Activated effector memory CD4-positive, alpha-beta T cell treated with anti-CD3 and anti-CD28 coated beads, Interleukin-2, amount 50 U/mL, for 16 hours (primary cell): Measurements from ENCODE around the gene CTIF.

Source experiments
- DNase-seq: peaks from one replicate; pipeline ENCODE4 v3.0.0-alpha.2; 2020

The CTIF gene

DNA sequence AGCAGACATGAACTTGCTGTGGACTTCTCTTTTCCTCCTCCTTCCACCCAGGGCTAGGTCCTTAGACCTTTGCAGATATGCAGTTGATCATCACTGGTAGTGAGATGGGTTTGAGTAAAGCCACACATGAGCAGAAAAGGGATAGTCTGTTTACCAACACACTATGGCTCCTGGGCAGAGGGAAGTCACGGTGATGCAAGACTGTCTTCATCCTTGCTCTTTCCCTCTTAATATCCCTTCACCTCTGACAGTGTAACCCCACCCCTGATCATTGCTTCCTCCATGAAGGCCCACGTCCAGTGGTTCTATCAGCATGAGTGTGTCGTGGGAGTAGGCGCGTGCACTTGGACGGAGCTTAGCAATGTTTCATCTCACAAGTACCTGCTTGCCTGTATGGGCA is 223.2 kb downstream of the CTIF start:
- DNase-seq: no peak

DNA sequence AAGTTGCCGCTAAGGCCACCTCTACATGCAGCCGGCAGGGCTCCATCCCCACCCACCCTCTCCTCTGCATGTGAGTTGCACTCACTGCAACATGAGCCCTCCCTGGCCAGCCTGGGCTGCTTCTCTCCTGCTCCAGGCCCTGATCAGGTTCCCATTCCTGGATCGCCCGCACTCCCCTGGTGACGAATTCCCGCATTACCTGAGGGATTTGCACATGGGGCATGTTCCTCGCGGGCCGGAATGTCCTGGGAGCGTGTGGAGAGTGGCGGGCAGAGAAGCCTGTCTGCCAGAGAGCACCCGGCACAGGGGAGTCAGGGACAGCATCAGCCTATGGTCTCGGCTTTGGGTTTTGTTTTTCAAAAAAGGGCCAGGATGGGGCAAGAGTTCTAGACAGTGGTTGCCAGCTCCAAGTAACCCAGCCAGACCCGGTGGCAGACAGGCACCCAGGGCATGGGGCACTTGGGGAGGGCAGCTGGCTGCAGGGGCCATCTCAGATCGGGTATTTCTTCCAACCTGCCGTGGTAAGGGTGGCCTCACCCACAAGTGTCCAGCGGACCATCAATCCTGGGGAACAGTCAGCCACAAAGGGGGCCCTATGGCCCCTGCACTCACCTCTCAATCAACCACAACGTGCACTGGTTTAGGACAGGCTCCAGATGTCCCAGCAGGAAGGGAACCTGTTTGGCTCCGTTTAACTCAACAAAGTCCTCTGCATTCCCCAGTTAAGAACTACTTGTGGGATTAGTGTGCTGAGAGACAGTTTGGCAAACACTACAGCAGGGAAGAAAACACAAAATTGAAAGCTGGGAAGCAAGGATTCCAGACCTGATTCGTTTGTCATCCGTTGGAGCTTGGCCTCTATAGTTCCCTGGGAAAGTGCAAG is 224.2 kb downstream of the CTIF start:
- no peak for DNase-seq

DNA sequence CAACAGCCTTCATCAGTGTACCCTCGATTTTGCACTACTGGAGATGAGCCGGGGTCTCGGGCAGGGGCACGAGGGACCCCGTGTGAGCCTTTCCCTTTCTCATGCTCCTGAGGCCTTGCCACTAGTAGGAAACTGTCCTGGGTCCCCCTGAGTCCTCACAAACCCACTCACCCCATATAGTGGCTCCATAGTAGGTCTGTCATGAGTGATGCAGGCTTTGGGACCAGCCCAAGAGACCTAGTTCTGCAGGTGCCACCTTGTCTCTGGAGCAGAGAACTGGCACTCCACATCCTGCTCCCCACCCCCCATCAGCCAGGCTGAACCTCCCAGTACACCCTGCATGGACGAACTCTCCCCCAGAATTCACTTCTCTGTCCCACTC is 224.9 kb downstream of the CTIF start:
- DNase-seq: no peak

DNA sequence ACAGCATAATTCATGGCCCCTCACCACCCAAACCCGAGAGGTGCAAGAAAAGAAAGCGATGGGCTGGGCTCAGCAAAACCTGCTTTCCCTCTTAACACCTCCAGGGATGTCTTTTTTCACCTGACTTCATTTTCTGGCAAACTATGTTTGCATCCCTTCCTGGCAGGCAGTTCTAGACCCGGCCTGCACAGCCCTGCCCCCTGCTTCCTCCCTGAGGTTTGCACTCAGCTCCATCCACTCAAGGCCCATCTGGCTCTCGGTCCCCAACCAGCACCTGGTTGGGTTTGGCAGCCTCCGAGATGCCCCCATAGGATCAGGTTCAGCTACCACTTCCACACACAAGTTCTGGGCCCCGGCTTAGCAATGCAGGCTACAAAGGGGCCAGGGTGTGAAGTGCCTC is 226.2 kb downstream of the CTIF start:
- no peak for DNase-seq

DNA sequence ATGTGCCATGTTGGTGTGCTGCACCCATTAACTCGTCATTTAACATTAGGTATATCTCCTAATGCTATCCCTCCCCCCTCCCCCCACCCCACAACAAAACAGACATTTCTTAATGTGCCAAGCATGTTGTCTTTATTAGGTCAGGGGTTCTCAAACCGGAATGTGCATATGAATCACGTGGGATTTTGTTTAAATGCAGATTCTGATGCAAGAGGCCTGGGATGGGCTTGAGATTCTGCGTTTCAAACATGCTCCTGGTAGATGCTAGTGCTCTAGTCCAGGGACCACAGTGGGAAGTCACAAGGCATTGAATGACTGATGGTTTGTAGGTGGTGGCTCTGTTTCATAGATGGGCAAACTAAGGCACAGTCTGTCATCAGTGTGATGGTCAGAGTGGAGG is 227.2 kb downstream of the CTIF start:
- no peak for DNase-seq

DNA sequence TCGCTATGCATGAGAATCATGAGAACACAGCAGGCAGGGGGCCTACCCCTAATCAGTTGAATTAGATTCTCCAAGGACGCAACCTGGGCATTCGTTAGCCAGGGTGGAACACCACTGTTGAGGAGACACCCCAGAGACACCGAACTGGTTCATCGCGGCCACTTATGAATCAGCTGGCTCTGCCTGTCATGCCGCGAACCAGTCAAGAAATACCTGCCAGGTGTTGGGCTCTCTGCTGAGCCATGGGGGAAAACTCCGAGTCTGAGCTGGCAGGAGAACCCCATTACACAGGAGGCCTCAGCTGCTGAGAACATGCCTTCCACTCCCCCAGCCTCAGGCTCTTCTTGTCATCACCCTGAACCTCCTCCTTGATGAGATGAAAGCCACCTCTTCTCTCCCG is 227.7 kb downstream of the CTIF start:
- no peak for DNase-seq

DNA sequence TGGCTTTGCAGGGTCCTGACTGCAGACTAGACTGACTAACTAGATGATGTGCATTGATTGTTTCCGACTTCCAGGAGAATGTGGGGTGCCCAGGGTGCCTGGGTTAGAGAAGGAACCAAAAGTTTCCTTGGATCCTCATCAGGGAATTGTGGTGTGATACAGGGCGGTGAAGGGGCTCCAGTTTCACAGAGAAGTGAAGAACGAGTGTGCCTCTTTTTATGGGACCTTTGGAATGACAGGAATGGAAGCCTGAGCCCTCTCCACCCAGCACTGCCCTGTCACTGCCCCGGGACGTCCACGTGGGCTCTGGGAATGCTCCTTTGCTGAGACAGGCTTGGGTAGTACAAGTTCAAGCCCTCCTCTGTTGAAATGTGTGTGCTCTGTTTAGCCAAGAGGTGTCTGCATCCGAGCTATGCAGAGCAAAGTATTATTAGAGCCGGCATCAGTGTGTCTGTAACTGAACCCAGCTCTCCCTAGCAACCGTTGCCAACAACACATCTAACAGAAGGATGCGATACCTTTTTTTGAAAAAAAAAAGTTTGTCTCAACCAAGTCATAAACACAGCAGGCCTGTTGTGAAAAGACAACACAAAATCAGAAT is 228.4 kb downstream of the CTIF start:
- no peak for DNase-seq

DNA sequence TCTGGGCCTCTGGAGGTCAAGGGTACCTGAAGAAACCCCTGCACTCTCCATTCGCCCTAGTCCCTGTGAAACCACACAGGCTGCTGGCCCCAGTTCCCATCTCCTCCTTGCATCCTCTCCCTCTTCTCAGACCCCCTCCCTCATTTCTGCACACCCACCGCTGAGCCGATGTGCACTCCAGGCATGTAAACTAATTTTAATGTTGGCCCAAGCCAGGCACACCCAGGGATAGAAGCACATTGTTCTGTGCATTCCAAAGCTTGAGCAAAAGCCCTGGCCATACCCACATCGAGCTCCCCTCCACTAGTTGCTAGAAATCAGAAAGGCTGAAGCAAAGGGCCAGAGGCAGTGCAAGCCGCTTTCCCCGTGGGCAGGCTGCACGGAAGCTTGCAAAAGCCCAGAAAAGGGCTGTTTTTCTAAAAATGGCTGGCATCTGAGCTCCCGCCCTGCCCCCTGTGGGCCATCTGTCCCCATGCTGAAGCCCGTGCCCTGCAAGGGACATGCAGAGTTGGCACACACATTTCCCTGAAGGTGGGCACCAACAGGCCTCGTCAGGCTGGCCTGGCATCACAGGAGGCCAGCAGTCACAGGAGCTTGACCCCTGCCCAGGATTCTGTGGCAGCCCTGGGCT is 230.3 kb downstream of the CTIF start:
- DNase-seq: no peak

DNA sequence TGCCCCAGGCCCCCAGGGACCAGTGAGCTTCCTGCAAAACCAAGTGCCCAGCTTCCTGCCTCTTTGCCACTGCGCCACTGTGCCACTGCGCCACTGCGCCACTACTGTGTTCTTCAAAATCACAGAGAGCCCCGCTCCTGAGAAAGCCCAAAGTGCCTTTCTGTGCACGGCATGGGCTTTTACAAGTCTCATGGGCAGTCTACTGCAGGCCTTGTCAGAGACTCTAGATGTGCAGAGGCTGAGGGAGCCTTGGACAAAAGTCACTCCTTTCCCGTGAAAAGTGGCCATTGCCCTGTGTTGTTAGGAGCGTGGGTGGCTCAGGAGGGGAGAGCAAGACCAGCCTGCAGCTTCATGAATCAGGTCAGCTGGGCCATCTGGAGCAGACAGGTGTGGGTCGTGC is 231.4 kb downstream of the CTIF start:
- DNase-seq: no peak

DNA sequence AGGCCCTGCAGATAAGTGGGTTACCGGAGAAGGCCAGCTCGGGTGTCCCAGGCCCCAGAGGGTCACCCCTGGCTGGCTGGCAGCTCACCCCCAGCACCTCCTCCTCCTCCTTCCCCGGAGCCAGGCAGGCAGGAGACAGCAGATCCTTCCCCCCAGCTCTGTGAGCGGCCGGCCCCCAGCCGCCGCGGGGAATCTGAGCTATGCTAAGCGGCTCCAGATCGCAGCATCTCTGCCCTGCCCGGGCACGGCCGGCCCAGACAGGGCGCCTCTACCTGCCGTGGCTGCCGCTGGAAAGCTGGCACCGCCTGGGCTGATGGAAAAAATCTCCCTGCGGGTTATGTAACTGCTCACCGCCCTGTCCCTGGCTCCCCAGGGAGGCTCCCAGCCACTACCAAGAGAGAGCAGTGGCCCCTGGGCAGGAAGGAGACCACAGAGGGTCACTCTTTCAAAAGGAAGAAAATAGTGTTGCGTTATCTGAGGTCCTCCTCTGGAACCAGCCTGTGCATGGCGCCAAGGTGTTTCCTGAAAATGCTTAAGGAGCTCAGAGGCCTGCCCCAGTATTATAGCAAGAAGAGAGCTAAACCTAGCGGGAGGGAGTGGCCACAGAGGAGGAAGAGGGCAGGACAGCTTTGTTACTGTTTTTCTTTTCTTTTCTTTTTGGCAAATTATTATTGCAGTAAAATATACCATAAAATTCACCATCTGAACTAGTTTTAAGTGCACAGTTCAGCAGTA is 233.0 kb downstream of the CTIF start:
- no peak for DNase-seq

DNA sequence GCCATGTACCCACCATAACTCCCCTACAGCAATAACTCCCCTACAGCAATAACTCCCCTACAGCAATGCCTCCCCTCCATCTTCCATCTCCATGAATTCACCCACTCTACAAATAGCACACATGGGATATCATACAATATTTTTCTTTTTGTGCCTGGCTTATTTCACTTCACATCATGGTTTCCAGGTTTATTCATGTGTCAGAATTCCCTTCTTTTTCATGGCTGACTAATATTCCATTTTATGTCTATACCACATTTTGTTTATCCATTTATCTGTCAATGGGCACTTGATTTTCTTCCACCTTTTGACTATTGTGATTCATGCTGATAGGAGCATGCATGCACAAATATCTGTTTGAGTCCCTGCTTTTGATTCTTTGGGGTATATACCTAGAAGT is 233.6 kb downstream of the CTIF start:
- no peak for DNase-seq

DNA sequence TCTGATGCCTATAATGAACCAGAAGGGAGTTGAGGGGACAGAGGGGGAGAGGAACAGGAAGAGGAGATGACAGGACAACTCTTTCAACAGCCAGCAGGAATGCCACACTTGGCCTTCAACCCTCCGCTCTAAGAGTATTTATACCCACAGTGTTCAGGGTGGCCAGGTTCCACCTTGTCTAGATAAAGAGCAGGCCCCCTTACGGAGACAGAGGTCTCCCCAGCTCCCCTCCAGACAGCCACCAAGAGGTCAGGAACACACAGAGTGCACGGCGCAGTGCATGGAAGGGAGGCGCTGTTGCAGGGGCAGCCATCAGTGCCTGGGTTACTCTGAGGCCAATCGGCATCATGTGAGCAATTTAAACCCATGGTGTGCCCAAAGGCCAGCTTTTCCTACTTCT is 235.0 kb downstream of the CTIF start:
- DNase-seq: no peak

DNA sequence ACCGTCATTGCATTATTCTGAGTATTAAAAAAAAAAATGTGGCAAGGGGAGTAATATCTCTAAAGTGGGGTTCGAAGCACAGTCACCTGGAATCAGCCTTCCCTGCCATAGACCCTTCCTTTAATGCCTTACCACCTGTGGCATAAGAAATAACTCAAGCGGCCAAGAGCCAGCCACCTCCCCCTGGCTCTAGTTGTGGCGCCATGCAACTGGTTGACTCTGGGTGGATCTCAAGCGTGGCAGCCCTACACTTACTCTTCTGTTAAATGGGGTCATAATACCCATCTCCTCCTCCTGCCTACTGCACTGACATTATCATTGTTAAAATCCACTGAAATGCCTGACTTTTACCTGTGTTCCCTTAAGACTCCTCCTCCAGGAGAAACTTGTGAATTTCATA is 236.1 kb downstream of the CTIF start:
- no peak for DNase-seq

DNA sequence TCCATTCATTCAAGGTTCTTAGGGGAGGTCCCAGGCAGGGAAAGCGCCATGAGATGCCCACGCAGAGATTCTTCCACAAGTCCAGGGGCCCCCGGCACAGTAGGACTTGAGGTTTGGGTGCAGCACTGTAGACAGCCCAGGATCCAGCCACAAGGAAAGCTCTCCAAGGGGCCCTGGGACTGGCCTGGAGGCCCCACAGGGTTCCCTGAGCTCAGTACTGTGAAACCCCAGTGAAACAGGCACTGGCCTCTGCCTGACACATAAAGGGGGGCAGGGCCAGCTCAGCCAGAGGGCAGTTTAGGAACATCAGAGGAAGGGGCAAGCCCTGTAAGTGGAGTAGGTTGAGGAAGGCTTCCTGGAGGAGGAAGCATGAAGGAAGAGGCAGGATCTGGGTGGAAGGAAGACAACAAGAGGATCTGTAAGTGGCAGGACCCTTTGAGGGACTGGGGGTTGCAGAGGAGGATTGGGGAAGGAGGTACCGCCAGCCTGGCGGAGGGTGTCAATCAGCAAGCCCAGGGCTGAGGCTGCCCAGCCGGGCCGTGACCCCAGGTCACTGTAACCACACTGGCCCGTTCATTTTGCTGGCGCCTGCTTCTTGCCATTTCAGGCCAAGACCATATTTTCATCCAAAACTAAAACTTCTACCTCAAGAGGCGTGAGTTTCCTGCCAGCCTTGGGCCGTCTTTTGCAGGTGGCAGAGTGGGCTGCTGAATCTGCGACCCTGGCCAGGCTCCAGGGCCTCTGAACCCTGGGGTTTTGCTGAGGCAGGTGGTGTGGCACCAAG is 236.7 kb downstream of the CTIF start:
- no peak for DNase-seq

DNA sequence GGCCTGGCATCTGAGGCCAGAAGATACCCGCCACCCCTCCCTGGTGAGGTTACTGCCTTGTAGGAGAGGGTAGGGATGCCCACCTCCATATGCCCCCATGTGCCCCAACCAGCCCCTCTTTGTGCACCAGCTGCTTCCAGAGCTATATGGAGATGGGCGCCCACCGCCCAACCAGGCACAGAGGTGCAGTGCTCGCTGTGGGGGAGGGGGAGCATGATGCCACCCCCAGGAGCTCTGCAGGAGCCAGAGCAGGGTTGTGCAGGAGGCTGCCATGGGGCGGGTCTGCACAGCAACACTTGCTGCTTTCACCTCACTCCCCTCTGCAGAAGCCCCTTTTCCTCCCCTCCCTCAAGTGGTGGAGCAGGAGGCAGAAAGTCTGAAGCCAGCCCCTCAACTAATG is 237.3 kb downstream of the CTIF start:
- no peak for DNase-seq

DNA sequence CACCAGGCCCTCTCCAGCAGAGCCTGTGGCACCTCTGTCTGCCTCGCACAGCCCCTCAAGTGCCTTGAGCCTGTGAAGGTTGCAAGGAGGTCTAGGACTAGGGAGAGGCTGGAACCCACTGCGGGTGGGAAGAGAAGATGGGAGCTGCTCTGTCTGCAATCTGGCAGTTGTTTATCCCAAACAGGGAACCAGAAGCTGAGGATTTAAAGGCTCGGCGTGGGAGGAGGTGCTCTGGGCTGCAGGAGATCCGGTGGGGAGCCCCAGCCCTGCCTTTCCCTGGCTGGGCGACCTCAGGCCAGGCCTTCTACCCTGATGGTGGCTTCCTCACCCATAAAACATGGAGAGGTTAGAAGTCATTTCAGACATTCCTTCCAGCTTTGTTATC is 237.8 kb downstream of the CTIF start:
- DNase-seq: no peak

DNA sequence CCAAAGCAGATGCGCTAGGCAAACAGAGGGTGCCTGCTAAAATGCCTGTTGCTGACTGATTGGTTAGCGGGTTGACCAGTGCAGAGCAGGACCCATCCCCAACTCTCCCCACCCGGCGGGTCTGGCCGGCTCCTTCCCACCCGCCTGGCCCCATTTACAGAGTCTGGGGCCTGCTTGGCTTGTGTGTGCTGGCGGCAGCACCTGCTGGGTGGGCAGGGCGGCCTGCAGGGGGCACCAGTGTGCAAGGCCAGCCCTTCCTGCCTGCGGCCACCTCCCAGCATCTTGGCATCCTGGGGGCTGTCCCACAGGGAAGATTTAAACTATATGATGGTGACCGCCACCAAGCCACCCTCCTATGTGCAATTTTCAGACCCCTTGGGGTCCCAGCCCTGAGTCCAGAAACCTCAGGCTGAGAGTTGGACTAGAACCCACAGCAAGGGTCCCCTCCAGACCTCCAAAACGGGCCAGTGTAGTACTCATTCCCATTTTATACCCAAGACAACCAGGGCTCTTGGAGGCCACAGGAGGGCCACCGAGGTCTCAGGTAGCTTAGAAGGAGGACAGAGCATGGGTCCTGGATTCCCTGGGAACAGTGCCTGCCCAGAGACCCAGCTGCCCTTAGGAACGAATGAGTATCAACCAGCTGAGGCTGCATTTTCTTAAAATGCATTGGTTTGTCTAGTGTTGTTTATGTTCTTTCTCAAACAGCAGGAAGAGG is 238.4 kb downstream of the CTIF start:
- peak; percentile 89 for DNase-seq

DNA sequence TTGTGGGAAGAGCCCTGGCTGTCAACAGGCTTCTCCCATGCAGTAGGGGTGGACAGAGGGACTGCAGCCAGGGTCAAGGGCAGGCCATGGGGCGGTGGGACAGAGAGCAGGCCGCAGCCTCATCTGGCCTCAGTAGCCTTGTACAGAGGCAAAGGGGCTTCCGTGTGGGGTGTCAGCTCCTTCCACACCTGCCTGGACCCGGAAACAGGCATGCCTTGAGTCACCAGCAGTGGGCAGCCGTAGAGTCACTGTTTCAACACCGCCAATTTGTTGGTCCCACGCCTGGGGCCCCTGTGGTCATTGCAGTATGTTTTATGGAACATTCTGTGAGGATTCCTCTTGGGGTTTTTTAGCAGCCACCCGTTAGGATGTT is 238.9 kb downstream of the CTIF start:
- no peak for DNase-seq

DNA sequence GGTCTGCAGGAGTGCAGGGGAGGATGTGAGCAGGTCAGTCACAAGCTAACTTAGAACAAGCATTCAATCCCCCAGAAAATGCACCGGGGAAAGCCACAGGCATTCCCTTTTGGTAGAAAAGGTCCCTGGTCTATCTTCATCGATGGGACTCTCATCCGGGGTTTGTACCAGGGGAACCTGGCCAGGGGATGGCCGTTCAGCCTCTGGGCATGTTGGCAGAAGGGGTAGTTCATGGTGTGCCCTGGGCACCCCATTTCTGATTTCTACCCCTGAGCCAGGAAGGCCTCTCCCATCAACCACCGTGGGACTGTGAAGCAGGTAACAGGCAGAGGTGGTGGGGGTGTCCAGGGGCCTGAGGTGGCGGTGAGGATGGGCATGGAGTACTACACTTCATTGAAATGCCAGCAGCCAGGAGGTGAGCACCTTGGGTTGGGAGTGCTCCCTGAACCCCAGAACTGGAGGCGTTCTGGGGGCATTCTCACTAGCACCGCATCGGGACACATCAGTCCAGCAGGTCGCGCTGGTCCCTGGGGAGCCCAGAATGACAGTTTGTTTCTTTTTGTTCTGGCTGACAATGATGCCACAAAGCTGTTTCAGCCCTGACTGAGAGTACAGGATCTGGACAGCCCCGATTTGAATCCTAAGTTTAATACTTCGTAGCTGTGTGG is 239.6 kb downstream of the CTIF start:
- DNase-seq: no peak

DNA sequence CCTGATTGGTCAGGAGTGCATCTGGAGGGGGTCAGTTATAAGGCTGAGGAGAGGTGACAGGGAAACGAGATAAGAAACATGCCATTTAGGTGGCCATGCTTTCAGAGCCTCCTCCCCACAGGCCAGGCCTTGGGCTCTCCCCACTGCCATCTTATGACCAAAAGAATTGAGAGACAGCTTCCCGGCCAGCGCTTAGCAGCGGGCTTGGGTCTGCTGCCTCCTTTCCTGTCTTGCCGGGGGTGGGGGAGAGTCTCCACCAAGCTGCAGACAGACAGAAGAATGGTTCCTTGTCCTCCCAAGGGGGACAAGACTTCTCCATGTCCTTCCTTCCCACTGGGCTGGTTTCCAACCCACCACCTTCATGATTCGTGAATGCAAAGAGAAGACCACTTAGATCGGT is 240.6 kb downstream of the CTIF start:
- DNase-seq: no peak

DNA sequence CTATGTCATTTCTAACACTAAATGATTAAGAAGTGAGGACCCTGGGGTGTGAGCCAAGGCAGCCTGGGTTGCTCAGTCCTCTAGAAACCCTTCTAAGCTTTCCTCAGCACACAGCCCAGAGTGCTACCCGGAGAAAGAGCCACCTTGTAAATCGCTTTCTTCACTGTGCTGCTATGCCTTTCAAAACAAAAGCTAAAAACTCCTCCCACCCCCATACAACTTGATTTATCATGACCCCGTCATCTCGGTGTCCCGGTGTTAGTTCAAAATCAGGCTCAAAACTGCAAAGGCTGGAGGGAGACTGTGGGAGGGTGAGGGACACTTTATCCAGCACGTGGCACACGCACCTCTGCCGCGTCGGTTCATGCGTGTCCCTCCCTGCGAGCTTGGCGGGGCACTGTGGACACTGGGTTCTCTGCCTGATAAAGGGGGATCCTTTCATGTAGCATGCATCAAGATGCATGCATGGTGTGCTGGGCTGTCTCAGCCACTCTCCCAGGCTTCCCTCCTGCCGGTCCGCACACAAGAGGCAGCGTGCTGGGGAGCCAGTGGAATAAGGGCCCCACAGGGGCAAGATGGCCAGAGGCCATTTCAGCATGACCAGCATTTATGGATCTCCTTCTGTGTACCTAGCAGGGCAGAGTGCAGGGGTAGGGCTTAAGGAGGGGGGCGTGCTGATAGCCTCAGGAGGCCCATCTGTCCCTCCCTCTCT is 241.5 kb downstream of the CTIF start:
- no peak for DNase-seq
